ENCODE data around the gene KCNT2.
A peak's percentile ranks its signal among the peaks of the same experiment; 100 is the strongest.

Gene KCNT2

GRCh38 chr1:196444634-196445033 lies 163.6 kb downstream of the KCNT2 start:
- no peak for DNase-seq

DNA sequence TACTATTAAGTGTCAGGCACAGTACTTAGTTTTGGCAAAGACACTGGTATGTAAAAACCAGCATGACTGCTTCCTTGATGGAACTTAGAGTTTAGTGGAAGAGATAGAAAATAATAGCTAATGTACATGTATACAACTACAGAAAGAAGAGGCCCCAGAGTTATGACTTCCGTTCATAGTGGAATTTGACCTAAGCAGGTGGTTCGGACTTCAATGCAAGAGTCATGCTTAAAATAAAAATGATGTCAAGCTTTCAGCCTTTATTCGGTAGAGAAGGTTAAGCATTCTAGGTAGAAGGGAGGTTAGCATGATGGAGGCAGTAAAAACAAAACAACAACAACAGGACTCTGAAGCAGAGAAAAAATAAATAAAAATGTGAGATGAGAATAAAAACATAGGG lies 165.9 kb downstream of the KCNT2 start:
- DNase-seq = no peak

DNA sequence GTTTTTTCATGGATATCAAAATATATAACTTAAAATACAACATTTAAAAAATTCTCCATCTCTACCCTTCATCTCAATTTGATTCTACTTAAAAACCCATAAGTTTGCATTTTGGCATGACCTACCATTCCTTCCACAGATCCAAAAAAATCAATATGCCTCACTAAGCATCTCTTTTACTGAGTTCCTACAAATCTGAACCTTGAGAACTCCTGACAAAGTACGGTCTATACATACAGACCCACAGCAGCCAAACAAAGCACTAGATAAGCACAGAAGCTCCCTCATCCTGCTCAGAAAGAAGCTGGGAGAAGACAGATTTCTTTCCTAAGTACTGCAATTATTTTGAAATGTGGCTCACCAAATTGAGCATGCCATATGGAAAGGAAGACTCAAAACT lies 167.5 kb downstream of the KCNT2 start:
- DNase-seq = peak; percentile 71

DNA sequence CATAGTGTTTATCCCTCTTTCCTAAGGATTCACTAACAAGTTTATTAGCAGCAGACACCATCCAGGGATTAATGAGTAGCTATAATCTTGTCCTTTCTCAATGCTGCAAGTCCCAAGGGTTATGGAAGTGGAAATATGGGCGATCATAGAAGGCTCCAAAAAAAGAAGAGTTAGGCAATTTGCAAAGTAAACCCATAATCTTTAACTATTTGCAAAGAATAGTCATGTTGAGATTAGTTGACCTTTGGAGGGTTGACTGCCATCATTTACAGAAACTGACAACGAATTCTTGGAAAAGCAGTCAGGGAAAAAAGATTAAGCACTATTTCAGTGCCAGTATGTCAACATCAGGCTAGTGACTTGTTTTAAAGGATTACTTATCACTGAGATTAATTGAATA lies 169.9 kb downstream of the KCNT2 start:
- peak; percentile 94 for DNase-seq

DNA sequence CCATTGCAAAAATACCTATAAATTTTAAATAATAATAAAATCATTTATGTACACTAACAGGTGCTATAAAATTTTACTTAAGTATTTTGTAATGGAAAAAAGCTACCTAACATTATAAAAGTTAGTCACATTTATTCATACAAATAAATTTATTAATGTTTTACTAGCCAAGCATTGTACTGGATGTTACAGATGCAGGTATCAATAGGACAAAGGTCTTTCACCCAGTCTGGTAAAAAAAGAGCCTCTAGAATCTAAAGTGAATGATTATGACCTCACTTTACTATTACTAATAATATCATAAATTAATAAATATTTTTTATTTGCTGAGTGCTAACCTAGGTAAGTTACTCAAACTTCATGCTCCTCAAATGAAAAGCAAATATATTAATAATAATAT lies 170.6 kb downstream of the KCNT2 start:
- DNase-seq = no peak

GRCh38 chr1:196433000-196433399 lies 175.2 kb downstream of the KCNT2 start:
- no peak for DNase-seq

- DNase-seq = no peak
Observed at GRCh38 chr1:196427976-196428734, 180.1 kb downstream of the KCNT2 start.

- DNase-seq = no peak
Observed at GRCh38 chr1:196425513-196425912, 182.7 kb downstream of the KCNT2 start.

- DNase-seq = no peak
Observed at GRCh38 chr1:196423612-196424011, 184.6 kb downstream of the KCNT2 start.

DNA sequence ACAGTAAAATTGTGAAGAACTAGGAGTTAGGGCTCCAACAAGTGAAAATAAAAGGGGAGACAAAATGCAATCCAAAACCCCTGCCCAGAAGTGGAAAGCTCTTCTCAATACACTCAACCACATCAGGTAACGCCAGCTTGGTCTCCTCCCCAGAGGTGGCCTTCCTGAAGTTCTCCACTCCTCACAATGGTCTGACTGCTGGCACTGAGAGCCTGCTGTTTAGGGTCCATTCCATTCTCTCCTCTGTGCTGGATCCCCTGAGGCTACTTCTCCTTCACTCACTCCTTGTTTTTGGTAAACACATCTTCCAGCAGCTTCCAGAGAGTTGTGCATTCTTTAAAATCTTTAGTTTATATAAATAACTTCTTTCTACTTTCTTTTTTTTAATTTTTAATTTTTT lies 189.5 kb downstream of the KCNT2 start:
- peak; percentile 7 for DNase-seq

GRCh38 chr1:196415978-196416377 lies 192.3 kb downstream of the KCNT2 start:
- DNase-seq = no peak

DNA sequence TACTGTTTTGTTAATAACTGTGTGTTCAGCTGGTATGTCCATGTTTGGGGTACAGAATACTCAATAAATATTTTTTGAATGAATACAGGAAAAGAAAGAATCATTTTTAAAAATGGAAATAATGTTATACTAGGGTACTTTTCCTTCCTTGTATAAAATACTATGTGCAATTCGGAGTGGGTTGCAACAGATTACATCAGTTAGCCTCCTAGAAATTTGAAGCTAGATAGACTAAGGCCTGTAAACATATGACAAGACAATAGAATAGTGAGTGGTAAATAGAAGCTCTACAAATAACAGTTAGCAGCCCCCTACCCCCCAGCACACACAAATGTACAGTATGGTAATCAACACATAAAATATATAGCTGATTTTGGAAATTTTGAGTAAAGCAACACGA lies 195.9 kb downstream of the KCNT2 start:
- DNase-seq = no peak

GRCh38 chr1:196410768-196411167 lies 197.5 kb downstream of the KCNT2 start:
- DNase-seq = no peak

DNA sequence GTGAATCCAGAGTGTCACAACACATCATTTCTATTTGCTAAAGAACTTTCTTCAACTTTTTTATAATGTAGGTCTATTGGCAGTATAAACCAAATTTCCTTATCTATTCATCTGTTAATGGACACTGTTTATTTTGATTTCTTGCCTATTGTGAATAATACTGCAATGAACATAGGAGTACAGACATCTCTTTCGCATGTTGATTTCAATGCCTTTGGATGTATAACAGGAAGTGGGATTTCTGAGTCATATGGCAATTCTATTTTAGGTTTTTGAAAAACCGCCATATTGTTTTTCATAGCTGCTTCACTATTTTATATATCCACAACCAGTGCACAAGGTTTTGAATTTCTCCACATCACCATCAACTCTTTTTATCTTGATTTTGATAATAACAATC lies 198.7 kb downstream of the KCNT2 start:
- no peak for DNase-seq

GRCh38 chr1:196407358-196408051 lies 200.7 kb downstream of the KCNT2 start:
- peak; percentile 35 for DNase-seq

GRCh38 chr1:196405839-196406238 lies 202.4 kb downstream of the KCNT2 start:
- DNase-seq = no peak

DNA sequence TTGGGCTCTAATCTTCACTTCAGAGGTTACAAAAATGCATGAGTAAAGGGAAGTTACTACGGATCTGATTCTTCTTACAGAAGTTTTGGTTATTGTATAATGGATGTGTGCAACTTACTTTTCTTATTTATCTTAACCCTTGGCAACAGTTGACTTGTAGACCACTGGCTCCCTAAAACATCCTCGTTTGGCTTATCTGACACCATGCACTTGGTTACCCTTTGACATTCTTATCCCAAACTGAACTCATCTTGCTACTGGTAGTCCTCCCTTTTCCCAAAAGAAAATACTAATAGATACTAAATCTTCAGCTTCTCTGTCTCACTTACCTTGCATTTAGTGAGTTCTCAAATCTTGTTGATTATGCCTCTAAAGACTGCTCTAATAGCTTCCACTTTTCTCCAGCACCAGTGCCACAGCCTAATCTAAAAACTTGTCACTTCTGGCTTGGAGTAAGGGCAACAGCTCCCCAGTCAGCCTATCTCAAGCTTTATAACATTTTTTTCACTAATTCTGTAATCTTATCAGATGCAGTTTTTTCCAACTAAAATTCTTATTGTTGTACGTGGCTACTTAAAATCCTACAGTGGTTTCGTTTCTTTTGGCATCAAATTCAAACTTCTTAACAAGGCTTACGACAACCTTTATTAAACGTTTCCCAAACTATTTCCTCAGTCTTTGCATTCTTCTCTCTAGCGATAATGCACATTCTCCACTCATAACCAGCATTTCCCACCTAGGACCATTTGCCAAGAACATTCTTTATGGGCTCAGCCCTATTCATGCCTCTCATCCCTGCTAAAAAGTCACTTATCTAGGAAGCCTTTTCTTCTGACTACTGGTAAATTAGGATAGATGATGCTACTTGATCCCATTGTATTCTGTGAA lies 204.2 kb downstream of the KCNT2 start:
- no peak for DNase-seq

DNA sequence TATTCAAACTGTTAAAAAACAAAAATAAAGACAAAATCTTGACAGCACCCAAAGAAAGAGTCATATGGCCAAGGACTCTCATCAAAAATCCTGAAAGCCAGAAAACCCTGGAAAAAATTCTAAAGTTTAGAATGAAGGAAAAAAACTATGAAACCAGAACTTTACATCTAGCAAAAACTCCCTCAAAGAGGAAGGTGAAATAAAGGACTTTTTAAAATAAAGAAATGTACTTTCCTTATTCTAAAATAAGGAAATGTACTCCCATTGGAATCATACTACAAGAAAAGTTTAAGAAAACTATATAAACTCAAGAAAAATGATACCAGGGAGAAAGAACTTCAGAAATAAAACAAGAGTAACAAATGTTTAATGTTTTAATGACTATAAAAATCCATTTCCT lies 206.3 kb downstream of the KCNT2 start:
- no peak for DNase-seq

GRCh38 chr1:196401452-196401833 lies 206.8 kb downstream of the KCNT2 start:
- DNase-seq = no peak

DNA sequence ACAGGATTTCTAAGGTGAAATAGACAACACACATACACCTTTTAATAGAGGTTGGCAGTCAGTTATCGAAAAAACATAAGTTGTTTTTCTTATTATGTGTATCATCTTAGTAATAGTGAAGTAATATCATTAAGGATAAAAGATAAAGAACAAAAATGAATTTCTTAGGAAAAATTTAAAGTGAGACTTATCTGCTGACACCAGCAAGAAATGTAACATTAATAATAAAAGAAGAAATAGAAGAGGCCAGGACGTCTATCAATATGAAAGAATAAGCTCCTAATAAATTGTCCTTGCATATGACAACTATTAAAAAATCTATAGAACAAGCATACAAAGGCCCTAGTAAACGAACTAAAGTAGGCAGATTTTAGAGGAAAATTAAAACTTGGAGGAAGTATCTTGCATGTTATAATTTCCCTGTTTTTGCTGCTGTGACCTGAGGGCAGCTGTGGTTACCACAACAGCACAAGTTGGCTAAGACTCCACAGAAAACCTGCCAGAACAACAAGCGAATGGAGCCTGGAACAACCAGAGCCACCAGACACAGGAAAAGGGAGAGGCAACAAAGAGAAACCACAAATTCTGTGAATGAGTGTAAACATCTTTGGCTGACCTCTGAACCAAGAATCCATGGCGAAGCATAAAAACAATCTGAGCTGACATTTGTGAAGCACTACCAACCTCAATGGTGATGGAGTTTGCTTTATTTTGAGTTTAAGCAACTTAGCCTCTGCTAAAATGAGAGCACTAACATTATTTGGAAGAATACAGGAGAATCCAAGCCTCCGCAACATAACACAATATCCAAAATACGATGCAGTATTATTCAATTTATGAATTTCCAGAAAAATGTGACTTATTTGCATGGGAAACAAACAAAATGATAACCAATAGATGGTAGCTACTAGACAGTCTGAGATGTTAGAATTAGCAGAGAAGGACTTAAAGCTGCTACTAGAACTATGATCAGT lies 207.5 kb downstream of the KCNT2 start:
- DNase-seq = peak; percentile 54

- no peak for DNase-seq
Observed at GRCh38 chr1:196399713-196400112, 208.5 kb downstream of the KCNT2 start.

DNA sequence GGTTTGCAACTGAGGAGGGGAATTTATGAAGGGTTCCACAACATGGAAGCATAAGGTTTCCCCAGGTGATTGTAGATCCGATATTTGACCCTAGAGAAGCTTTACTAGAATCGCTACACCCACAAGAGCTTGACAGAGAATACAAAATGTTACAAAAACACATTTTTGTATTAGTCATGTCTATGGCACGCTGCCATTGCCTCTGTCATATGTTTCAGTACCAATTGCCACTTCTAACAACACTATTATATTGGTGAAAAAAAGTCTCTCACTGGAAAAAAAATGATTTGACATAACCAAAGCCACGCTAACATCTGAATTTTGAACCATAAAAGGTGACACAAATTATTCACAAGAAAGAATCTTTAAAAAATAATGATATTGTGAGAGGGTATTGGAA lies 214.5 kb downstream of the KCNT2 start:
- DNase-seq = no peak

Data from NCI-H69 (cell line).